HEK293T (cell line): Measurements from ENCODE around the gene WNK2.
"Not testable (repeated sequence)": the region's sequence is repeated elsewhere in the genome, so short reads cannot be mapped to it uniquely, and the experiment has no call there.

Source experiments
- CTCF ChIA-PET: fragments of 350-600 bp; formaldehyde crosslinking; extraction: SDS; loops from one replicate; lab custom pipeline; 2021; ENCODE audit warnings: antibody characterized with exemption, inconsistent platforms; lab: Yijun Ruan, JAX
- POLR2A ChIA-PET: fragments of 350-600 bp; formaldehyde crosslinking; extraction: SDS; loops from one replicate; lab custom pipeline; 2020; ENCODE audit warnings: antibody characterized with exemption, inconsistent platforms; lab: Yijun Ruan, JAX
- DNase-seq: peaks from one replicate; pipeline ENCODE4 v3.0.0; 2012; ENCODE audit warnings: mixed read lengths; ENCODE audit errors: extremely low spot score
- ARNT ChIP-seq: fragments of 450-650 bp; IDR thresholded peaks from 2 replicates; pipeline ENCODE4 v1.6.1; 2017; ENCODE audit warnings: mild to moderate bottlenecking
- BHLHE40 ChIP-seq: fragments of 450-650 bp; IDR thresholded peaks from 2 replicates; pipeline ENCODE4 v1.6.1; 2016; ENCODE audit warnings: mild to moderate bottlenecking, moderate library complexity, borderline replicate concordance
- CTBP1 ChIP-seq: fragments of 450-650 bp; IDR thresholded peaks from 2 replicates; pipeline ENCODE4 v1.6.1; 2016; ENCODE audit warnings: borderline replicate concordance
- ELF4 ChIP-seq: fragments of 450-650 bp; IDR thresholded peaks from 2 replicates; pipeline ENCODE4 v1.6.1; 2017; ENCODE audit warnings: antibody characterized with exemption
- FOXA1 ChIP-seq: fragments of 450-650 bp; IDR thresholded peaks from 2 replicates; pipeline ENCODE4 v1.6.1; 2016; ENCODE audit warnings: mild to moderate bottlenecking
- FOXK2 ChIP-seq: fragments of 450-650 bp; IDR thresholded peaks from 2 replicates; pipeline ENCODE4 v1.6.1; 2016; ENCODE audit warnings: mild to moderate bottlenecking
- FOXM1 ChIP-seq: fragments of 450-650 bp; IDR thresholded peaks from 2 replicates; pipeline ENCODE4 v1.6.1; 2017; ENCODE audit warnings: mild to moderate bottlenecking, borderline replicate concordance
- HDGF ChIP-seq: fragments of 450-650 bp; IDR thresholded peaks from 2 replicates; pipeline ENCODE4 v1.6.1; 2017; ENCODE audit warnings: antibody characterized with exemption, borderline replicate concordance
- L3MBTL2 ChIP-seq: fragments of 450-650 bp; conservative IDR thresholded peaks from 2 replicates; pipeline ENCODE4 v1.6.1; 2016; ENCODE audit warnings: mild to moderate bottlenecking
- LEF1 ChIP-seq: fragments of 450-650 bp; IDR thresholded peaks from 2 replicates; pipeline ENCODE4 v1.6.1; 2017; ENCODE audit warnings: mild to moderate bottlenecking, borderline replicate concordance
- NFRKB ChIP-seq: fragments of 450-650 bp; IDR thresholded peaks from 2 replicates; pipeline ENCODE4 v1.6.1; 2016; ENCODE audit warnings: mild to moderate bottlenecking, moderate library complexity
- SP1 ChIP-seq: fragments of 450-650 bp; IDR thresholded peaks from 2 replicates; pipeline ENCODE4 v1.6.1; 2017
- SUZ12 ChIP-seq: fragments of 450-650 bp; IDR thresholded peaks from 2 replicates; pipeline ENCODE4 v1.6.1; 2016; ENCODE audit warnings: mild to moderate bottlenecking
- TARDBP ChIP-seq: fragments of 450-650 bp; IDR thresholded peaks from 2 replicates; pipeline ENCODE4 v1.6.1; 2016
- ZNF384 ChIP-seq: fragments of 450-650 bp; IDR thresholded peaks from 2 replicates; pipeline ENCODE4 v1.6.1; 2016
- TF ChIP-seq, protein P1 (sequence below): fragments of 450-650 bp; IDR thresholded peaks from 2 replicates; pipeline ENCODE4 v1.6.1; 2016

WNK2 gene

DNA sequence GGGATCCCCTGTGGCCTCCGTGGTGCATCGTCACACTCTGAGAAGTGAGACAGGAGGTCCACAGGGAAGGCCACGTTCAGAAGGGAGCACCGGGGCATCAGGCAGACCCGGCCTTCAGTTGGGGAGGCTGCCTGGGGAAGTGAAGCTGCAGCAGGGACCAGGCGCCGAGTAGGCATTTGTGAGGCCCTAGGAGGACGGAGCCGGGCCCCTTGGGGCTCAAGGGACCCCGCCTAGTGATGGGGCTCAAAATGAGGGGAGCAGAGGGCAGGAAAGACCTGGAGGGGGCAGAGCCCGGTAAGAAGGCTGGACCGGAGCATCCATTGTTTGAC, 182.1 kb downstream of the WNK2 start:
- TF ChIP-seq FOXK2 (no peak), HDGF (no peak), SP1 (no peak), NFRKB (no peak), TARDBP (no peak), BHLHE40 (no peak)
- POLR2A ChIA-PET: no interaction called here
- no peak for DNase-seq
- CTCF ChIA-PET: no interaction called here

DNA sequence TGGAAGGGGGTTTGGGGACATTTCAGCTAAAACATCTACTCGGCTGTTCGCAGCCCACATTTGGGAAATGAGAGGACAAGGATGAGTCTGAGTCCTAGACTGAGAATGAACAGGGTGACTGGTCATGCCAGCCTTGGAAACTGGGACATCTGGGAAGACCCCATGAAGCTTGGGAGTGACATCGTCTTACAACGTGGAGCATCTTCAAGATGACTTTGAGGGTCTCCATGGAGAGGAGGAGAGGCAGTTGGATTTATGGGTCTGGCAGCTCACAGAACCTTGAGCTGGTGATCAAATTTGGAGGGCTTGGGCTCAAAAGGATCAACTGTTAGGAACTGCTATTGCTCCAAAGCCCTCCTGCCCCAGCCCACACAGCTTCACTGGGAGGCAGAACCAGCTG, 182.5 kb downstream of the WNK2 start:
- DNase-seq, POLR2A ChIA-PET, CTCF ChIA-PET: not testable (repeated sequence)

DNA sequence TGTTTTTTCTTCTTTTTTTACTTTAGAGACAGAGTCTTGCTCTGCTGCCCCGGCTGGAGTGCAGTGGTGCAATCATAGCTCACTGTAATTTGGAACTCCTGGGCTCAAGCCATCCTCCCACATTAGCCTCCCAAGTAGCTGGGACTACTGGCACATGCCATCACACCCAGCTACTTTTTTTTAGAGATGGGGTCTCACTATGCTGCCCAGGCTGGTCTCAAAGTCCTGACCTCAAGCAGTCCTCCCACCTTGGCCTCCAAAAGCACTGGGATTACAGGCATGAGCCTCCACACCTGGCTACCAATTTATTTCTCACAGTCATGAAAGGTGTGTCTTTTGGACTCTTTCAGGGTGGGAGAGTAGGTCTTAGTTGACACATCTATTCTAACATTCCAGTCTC, 184.5 kb downstream of the WNK2 start:
- DNase-seq: no peak
- POLR2A ChIA-PET: no interaction called here
- CTCF ChIA-PET: no interaction called here
- TF ChIP-seq CTBP1: no peak
- TF ChIP-seq SUZ12: no peak
- no peak for TF ChIP-seq SP1
- TF ChIP-seq TARDBP: no peak
- TF ChIP-seq ZNF384: no peak
- no peak for TF ChIP-seq ARNT
- no peak for TF ChIP-seq NFRKB
- TF ChIP-seq FOXK2: no peak
- TF ChIP-seq ELF4: no peak
- no peak for TF ChIP-seq FOXM1
- TF ChIP-seq, protein P1, sequence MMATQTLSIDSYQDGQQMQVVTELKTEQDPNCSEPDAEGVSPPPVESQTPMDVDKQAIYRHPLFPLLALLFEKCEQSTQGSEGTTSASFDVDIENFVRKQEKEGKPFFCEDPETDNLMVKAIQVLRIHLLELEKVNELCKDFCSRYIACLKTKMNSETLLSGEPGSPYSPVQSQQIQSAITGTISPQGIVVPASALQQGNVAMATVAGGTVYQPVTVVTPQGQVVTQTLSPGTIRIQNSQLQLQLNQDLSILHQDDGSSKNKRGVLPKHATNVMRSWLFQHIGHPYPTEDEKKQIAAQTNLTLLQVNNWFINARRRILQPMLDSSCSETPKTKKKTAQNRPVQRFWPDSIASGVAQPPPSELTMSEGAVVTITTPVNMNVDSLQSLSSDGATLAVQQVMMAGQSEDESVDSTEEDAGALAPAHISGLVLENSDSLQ: no peak
- no peak for TF ChIP-seq L3MBTL2
- TF ChIP-seq HDGF: no peak
- TF ChIP-seq LEF1: no peak

DNA sequence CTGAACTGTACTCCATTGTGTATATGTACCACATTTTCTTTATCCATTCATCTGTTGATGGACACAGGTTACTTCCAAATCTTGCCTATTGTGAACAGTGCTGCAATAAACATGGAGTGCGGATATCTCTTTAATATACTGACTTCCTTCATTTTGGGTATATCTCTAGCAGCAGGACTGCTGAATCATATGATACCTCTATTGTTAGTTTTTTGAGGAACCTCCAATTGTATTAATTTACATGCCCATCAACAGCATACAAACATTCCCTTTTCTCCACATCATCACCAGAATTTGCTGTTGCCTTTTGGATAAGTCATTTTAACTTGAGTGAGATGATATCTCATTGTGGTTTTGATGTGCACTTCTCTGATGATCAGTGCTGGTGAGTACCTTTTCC, 185.7 kb downstream of the WNK2 start:
- POLR2A ChIA-PET: no interaction called here
- CTCF ChIA-PET: no interaction called here
- no peak for TF ChIP-seq FOXM1
- no peak for TF ChIP-seq FOXA1
- no peak for TF ChIP-seq LEF1
- TF ChIP-seq, protein P1: no peak
- no peak for TF ChIP-seq FOXK2
- no peak for TF ChIP-seq ELF4
- no peak for TF ChIP-seq SP1
- no peak for TF ChIP-seq HDGF
- no peak for TF ChIP-seq BHLHE40
- TF ChIP-seq ZNF384: no peak
- TF ChIP-seq TARDBP: no peak
- no peak for DNase-seq
